ENCODE data around the gene GEN1. TPM values are rescaled to one million over a fixed set of nuclear protein-coding genes. Genes with fewer than 3 reads are reported as not detected.

GEN1 gene
- total RNA-seq, 1 donor: 8.3 TPM

DNA sequence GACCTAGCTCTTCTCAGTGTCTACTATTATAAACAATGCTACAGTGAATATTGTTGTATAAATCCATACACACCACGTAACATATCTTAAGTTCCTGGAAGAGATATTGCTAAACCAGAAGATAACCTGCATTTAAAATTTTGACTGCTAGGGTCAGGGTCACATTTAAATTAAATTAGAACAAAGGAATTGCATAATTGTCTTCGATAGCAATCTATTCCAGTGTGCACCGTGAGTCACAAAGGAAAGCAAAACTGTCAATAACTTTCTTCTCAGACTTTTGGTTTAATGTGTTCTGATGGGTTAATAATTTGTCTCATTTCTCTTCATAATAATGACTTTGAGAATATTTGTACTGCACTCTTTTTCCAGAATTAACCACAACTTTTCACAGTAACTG is 4.2 kb downstream of the GEN1 start:
- Histone ChIP-seq H3K79me2 (ENCODE audit: insufficient read depth, low read length) (peaks cover 69% of the 10 kb centered on the region), H3K4me3 (ENCODE audit: insufficient read depth, low read length) (peak overlapping the region; percentile 9), H3K27me3 (ENCODE audit: insufficient read depth, low read length) (no peaks in the 10 kb centered on the region), H3K9me3 (ENCODE audit: low read depth, low read length) (no peaks in the 10 kb centered on the region), H3K36me3 (ENCODE audit: insufficient read depth, low read length) (no peaks in the 10 kb centered on the region), H3K4me2 (ENCODE audit: insufficient read depth, low read length) (peak overlapping the region; percentile 49), H3K4me1 (ENCODE audit: insufficient read depth, low read length) (peaks cover 27% of the 10 kb centered on the region), H4K20me1 (ENCODE audit: insufficient read depth, low read length) (no peaks in the 10 kb centered on the region), H2AFZ (ENCODE audit: low read length) (peak overlapping the region; percentile 71), H3K27ac (ENCODE audit: low read depth, low read length) (peak overlapping the region; percentile 66)
- TF ChIP-seq, protein P1, sequence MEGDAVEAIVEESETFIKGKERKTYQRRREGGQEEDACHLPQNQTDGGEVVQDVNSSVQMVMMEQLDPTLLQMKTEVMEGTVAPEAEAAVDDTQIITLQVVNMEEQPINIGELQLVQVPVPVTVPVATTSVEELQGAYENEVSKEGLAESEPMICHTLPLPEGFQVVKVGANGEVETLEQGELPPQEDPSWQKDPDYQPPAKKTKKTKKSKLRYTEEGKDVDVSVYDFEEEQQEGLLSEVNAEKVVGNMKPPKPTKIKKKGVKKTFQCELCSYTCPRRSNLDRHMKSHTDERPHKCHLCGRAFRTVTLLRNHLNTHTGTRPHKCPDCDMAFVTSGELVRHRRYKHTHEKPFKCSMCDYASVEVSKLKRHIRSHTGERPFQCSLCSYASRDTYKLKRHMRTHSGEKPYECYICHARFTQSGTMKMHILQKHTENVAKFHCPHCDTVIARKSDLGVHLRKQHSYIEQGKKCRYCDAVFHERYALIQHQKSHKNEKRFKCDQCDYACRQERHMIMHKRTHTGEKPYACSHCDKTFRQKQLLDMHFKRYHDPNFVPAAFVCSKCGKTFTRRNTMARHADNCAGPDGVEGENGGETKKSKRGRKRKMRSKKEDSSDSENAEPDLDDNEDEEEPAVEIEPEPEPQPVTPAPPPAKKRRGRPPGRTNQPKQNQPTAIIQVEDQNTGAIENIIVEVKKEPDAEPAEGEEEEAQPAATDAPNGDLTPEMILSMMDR (IDR thresholded peaks at IDR 0.05; ENCODE audit: extremely low read depth, low read depth, low read length): no peak
- DNase-seq (ENCODE audit: insufficient read length, low spot score, missing footprints): no peak

DNA sequence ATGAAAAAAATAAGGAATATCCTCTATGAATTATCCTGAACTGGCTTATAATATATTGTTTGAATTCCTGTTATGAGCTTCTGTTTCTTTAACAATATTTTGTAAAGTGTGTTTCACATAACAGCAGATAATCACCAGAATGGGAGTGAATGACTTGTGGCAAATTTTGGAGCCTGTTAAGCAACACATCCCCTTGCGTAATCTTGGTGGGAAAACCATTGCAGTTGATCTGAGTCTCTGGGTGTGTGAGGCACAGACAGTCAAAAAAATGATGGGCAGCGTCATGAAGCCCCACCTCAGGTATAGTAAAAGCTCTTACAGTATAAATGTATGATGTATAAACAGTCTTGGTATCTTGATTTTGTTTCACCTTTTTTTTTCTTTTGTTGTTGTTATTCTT is 5.9 kb downstream of the GEN1 start:
- H3K4me1 ChIP-seq (ENCODE audit: insufficient read depth, low read length): peaks cover 24% of the 10 kb centered on the region
- no peaks in the 10 kb centered on the region for H3K9me3 ChIP-seq (ENCODE audit: low read depth, low read length)
- TF ChIP-seq, protein P1 (IDR thresholded peaks at IDR 0.05; ENCODE audit: extremely low read depth, low read depth, low read length): no peak
- no peak overlapping the region for H3K4me2 ChIP-seq (ENCODE audit: insufficient read depth, low read length)
- DNase-seq (ENCODE audit: insufficient read length, low spot score, missing footprints): no peak
- peaks cover 57% of the 10 kb centered on the region for H3K79me2 ChIP-seq (ENCODE audit: insufficient read depth, low read length)
- H4K20me1 ChIP-seq (ENCODE audit: insufficient read depth, low read length): no peaks in the 10 kb centered on the region
- no peak overlapping the region for H2AFZ ChIP-seq (ENCODE audit: low read length)
- peaks cover 2% of the 10 kb centered on the region for H3K36me3 ChIP-seq (ENCODE audit: insufficient read depth, low read length)
- no peak overlapping the region for H3K27ac ChIP-seq (ENCODE audit: low read depth, low read length)
- no peak overlapping the region for H3K4me3 ChIP-seq (ENCODE audit: insufficient read depth, low read length)
- no peaks in the 10 kb centered on the region for H3K27me3 ChIP-seq (ENCODE audit: insufficient read depth, low read length)

DNA sequence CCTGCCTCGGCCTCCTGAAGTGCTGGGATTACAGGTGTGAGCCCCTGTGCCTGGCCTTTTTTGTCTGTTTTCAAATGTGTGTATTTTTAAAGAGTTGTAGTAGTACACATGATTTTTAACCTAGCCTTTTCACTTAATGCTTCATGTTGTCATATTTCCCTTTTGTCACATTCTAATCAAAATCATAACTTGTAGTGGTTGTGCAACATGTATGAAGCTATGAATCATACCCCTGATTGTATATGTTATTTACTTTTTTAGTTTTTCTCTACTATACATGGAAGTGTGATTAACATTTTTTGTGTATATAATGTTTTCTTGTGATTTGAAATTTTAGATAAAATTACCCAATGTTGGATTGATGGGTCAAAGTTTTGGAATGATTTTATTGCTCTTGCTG is 8.5 kb downstream of the GEN1 start:
- TF ChIP-seq, protein P1 (IDR thresholded peaks at IDR 0.05; ENCODE audit: extremely low read depth, low read depth, low read length): no peak

DNA sequence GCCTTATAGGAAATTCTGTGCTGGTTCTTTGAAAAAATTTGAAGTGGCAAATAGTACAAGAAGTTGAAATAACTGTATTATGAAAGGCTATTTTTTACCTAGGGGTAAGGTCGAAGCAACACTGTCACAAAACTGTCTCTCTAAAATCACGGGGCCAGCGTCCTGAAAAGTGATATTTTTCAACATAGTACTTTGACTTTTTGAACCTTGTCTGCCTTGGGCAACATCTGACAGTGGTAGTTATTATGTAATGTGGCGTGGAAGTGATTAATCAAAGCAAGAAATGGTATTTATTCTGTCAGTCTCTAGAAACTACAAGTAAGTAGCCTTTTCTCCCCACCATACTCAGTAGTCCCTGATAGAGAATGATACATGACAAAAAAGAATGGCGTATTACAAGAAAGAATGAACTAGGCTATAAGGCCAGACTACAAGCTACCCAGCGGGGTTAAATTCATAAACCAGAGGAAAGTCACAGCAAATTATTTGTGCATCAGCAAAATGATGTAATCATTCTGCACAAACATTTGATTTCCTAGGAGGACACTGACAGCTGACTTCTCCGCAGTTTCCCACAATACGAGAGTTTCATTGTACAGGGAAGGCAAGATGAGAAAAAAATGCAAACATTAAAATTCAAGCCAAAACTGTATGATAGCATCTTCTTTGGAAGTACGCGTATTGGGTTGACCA is 9.8 kb downstream of the GEN1 start:
- Histone ChIP-seq H3K36me3 (ENCODE audit: insufficient read depth, low read length) (peaks cover 10% of the 10 kb centered on the region), H3K27me3 (ENCODE audit: insufficient read depth, low read length) (no peaks in the 10 kb centered on the region), H4K20me1 (ENCODE audit: insufficient read depth, low read length) (no peaks in the 10 kb centered on the region), H3K27ac (ENCODE audit: low read depth, low read length) (no peak overlapping the region), H2AFZ (ENCODE audit: low read length) (no peak overlapping the region), H3K4me1 (ENCODE audit: insufficient read depth, low read length) (no peaks in the 10 kb centered on the region), H3K4me2 (ENCODE audit: insufficient read depth, low read length) (no peak overlapping the region), H3K9me3 (ENCODE audit: low read depth, low read length) (no peaks in the 10 kb centered on the region), H3K79me2 (ENCODE audit: insufficient read depth, low read length) (peaks cover 19% of the 10 kb centered on the region), H3K4me3 (ENCODE audit: insufficient read depth, low read length) (no peak overlapping the region)
- TF ChIP-seq, protein P1 (IDR thresholded peaks at IDR 0.05; ENCODE audit: extremely low read depth, low read depth, low read length): no peak
- no peak for DNase-seq (ENCODE audit: insufficient read length, low spot score, missing footprints)

More for the DNA sequence above, 8.5 kb downstream of the GEN1 start:
- Histone ChIP-seq H3K27me3 (ENCODE audit: insufficient read depth, low read length) (no peaks in the 10 kb centered on the region), H3K36me3 (ENCODE audit: insufficient read depth, low read length) (peaks cover 10% of the 10 kb centered on the region), H3K27ac (ENCODE audit: low read depth, low read length) (no peak overlapping the region), H3K4me2 (ENCODE audit: insufficient read depth, low read length) (no peak overlapping the region), H3K79me2 (ENCODE audit: insufficient read depth, low read length) (peaks cover 32% of the 10 kb centered on the region), H3K4me1 (ENCODE audit: insufficient read depth, low read length) (peaks cover 7% of the 10 kb centered on the region), H4K20me1 (ENCODE audit: insufficient read depth, low read length) (no peaks in the 10 kb centered on the region), H3K9me3 (ENCODE audit: low read depth, low read length) (no peaks in the 10 kb centered on the region), H2AFZ (ENCODE audit: low read length) (no peak overlapping the region), H3K4me3 (ENCODE audit: insufficient read depth, low read length) (no peak overlapping the region)
- no peak for DNase-seq (ENCODE audit: insufficient read length, low spot score, missing footprints)

All from osteoblast (primary cell).